ENCODE data around the gene CCL5. TPM values are rescaled to one million over a fixed set of nuclear protein-coding genes. Genes with fewer than 3 reads are reported as not detected.

The CCL5 gene
- total RNA-seq, 1 experiment from 2014 or later: 0.17 TPM

- TF ChIP-seq, protein P1, sequence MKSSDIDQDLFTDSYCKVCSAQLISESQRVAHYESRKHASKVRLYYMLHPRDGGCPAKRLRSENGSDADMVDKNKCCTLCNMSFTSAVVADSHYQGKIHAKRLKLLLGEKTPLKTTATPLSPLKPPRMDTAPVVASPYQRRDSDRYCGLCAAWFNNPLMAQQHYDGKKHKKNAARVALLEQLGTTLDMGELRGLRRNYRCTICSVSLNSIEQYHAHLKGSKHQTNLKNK (CRISPR knock-in tag; IDR thresholded peaks at IDR 0.05): no peak
- no peak for TF ChIP-seq GRHL2 (CRISPR knock-in tag; IDR thresholded peaks at IDR 0.05; ENCODE audit: insufficient replicate concordance, severe bottlenecking)
- TF ChIP-seq GTF2I (CRISPR knock-in tag; conservative IDR thresholded peaks at IDR 0.05): no peak
- TF ChIP-seq SMAD3 (CRISPR knock-in tag; IDR thresholded peaks at IDR 0.05; ENCODE audit: borderline replicate concordance): no peak
Observed at GRCh38 chr17:35872196-35872980, 7.8 kb downstream of the CCL5 start.

GRCh38 chr17:35870906-35871819, 9.0 kb downstream of the CCL5 start:
- H3K4me1 Mint-ChIP-seq: peaks cover 15% of the 10 kb centered on the region
- no peaks in the 10 kb centered on the region for H3K27me3 Mint-ChIP-seq (ENCODE audit: low read depth)
- H3K9me3 Mint-ChIP-seq: no peaks in the 10 kb centered on the region
- ATAC-seq (peak; percentile 98), DNase-seq (ENCODE audit: low spot score) (peak; percentile 27)
- no peaks in the 10 kb centered on the region for H3K36me3 Mint-ChIP-seq
- POLR2A ChIA-PET: interaction anchor here (0.5 to 0.7 kb wide), 3 partner anchors 8 to 16 kb away, joined by 3 to 5 read pairs (median 5); no protein-coding TSS in a partner anchor
- no peak for TF ChIP-seq TEAD1 (CRISPR knock-in tag; IDR thresholded peaks at IDR 0.05)
- TF ChIP-seq ZNF416 (CRISPR knock-in tag; IDR thresholded peaks at IDR 0.05): no peak
- TF ChIP-seq, protein P2, sequence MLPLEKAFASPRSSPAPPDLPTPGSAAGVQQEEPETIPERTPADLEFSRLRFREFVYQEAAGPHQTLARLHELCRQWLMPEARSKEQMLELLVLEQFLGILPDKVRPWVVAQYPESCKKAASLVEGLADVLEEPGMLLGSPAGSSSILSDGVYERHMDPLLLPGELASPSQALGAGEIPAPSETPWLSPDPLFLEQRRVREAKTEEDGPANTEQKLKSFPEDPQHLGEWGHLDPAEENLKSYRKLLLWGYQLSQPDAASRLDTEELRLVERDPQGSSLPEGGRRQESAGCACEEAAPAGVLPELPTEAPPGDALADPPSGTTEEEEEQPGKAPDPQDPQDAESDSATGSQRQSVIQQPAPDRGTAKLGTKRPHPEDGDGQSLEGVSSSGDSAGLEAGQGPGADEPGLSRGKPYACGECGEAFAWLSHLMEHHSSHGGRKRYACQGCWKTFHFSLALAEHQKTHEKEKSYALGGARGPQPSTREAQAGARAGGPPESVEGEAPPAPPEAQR (CRISPR knock-in tag; IDR thresholded peaks at IDR 0.05): no peak
- no peak for TF ChIP-seq HMGA2 (CRISPR knock-in tag; IDR thresholded peaks at IDR 0.05)
- TF ChIP-seq CTCF (IDR thresholded peaks at IDR 0.05): no peak
- no peak for TF ChIP-seq ZNF532 (CRISPR knock-in tag; IDR thresholded peaks at IDR 0.05; ENCODE audit: borderline replicate concordance)
- no peak for TF ChIP-seq NR1H2 (CRISPR knock-in tag; IDR thresholded peaks at IDR 0.05)
- no peak for TF ChIP-seq ATF3 (CRISPR knock-in tag; conservative IDR thresholded peaks at IDR 0.05)
- no peak for TF ChIP-seq ARID4B (CRISPR knock-in tag; IDR thresholded peaks at IDR 0.05; ENCODE audit: borderline replicate concordance)
- TF ChIP-seq NR3C1 (CRISPR knock-in tag; conservative IDR thresholded peaks at IDR 0.05; ENCODE audit: low read depth): no peak
- no peak for TF ChIP-seq MXD4 (CRISPR knock-in tag; IDR thresholded peaks at IDR 0.05; ENCODE audit: borderline replicate concordance)
- no peak overlapping the region for H3K27ac Mint-ChIP-seq
- no peak overlapping the region for H3K4me3 Mint-ChIP-seq
- CTCF ChIA-PET: interaction anchor here (0.7 to 1.6 kb wide), 17 partner anchors 10 to 275 kb away, joined by 3 to 18 read pairs (median 5); partner anchors contain the start of genes RASL10B and RDM1

More at GRCh38 chr17:35872196-35872980, 7.8 kb downstream of the CCL5 start:
- ATAC-seq (no peak), DNase-seq (ENCODE audit: low spot score) (no peak)
- ChIA-PET CTCF (interaction anchor here (1.1 to 1.6 kb wide), 7 partner anchors 17 to 276 kb away, joined by 3 to 18 read pairs (median 5); partner anchors contain the start of gene RASL10B), POLR2A (interaction anchor here (0.6 to 0.7 kb wide), 2 partner anchors 12 to 257 kb away, joined by 4 to 9 read pairs; no protein-coding TSS in a partner anchor)
- no peaks in the 10 kb centered on the region for H3K27me3 Mint-ChIP-seq (ENCODE audit: low read depth)
- peaks cover 15% of the 10 kb centered on the region for H3K4me1 Mint-ChIP-seq
- H3K4me3 Mint-ChIP-seq: no peak overlapping the region
- no peaks in the 10 kb centered on the region for H3K36me3 Mint-ChIP-seq
- no peak overlapping the region for H3K27ac Mint-ChIP-seq
- no peaks in the 10 kb centered on the region for H3K9me3 Mint-ChIP-seq
